Measurements from ENCODE around the gene GDF10. TPM values are rescaled to one million over a fixed set of nuclear protein-coding genes. Genes with fewer than 3 reads are reported as not detected.

The GDF10 gene
- total and polyA plus RNA-seq, 2 of the 8 experiments (the other 6 are each of a cell fraction or from before 2014, with no cell fraction given): 0.19 to 0.32 TPM

- TF ChIP-seq CHD7 (IDR thresholded peaks at IDR 0.05; ENCODE audit: insufficient replicate concordance, low read length): no peak
- TF ChIP-seq TBP (IDR thresholded peaks at IDR 0.05; ENCODE audit: low read depth, low read length): no peak
- no peak for TF ChIP-seq EP300 (IDR thresholded peaks at IDR 0.05; ENCODE audit: borderline replicate concordance in 1 of 2, low read depth in 2 of 2, low read length in 2 of 2)
- TF ChIP-seq MAFK (IDR thresholded peaks at IDR 0.05; ENCODE audit: low read depth, low read length): no peak
These were observed 21.9 kb upstream of the GDF10 start (continued) for GRCh38 chr10:47278152-47278473.
